Activated naive CD4-positive, alpha-beta T cell (primary cell): Measurements from ENCODE around the gene FNDC10.

ENCODE experiments used
- DNase-seq, 4 experiments: peaks; one replicate each; lab custom pipeline; 2025; lab: John Stamatoyannopoulos, UW

Gene FNDC10

GRCh38 chr1:1627829-1628753 is 28.2 kb upstream of the FNDC10 start:
- no peak for DNase-seq

GRCh38 chr1:1627261-1627828 is 27.4 kb upstream of the FNDC10 start:
- no peak for DNase-seq

- DNase-seq = no peak
Measured at GRCh38 chr1:1626207-1627141, 26.5 kb upstream of the FNDC10 start.

- no peak for DNase-seq
Measured at GRCh38 chr1:1625824-1626206, 25.9 kb upstream of the FNDC10 start.

- DNase-seq = no peak
Measured at GRCh38 chr1:1625404-1625775, 25.5 kb upstream of the FNDC10 start.

GRCh38 chr1:1624443-1625403 is 24.8 kb upstream of the FNDC10 start:
- DNase-seq = no peak

- DNase-seq = no peak
Measured at GRCh38 chr1:1623631-1624442, 23.9 kb upstream of the FNDC10 start.

- no peak for DNase-seq
Measured at GRCh38 chr1:1623181-1623630, 23.3 kb upstream of the FNDC10 start.

GRCh38 chr1:1622788-1623094 is 22.8 kb upstream of the FNDC10 start:
- no peak for DNase-seq

- DNase-seq = no peak
Measured at GRCh38 chr1:1622010-1622787, 22.3 kb upstream of the FNDC10 start.

- DNase-seq = no peak
Measured at GRCh38 chr1:1621173-1622009, 21.5 kb upstream of the FNDC10 start.

- no peak for DNase-seq
Measured at GRCh38 chr1:1620433-1621139, 20.7 kb upstream of the FNDC10 start.

- no peak for DNase-seq
Measured at GRCh38 chr1:1619917-1620361, 20.0 kb upstream of the FNDC10 start.

GRCh38 chr1:1618396-1619068 is 18.6 kb upstream of the FNDC10 start:
- no peak for DNase-seq

GRCh38 chr1:1617925-1618324 is 18.0 kb upstream of the FNDC10 start:
- no peak for DNase-seq

- DNase-seq = no peak
Measured at GRCh38 chr1:1617516-1617915, 17.6 kb upstream of the FNDC10 start.

GRCh38 chr1:1616838-1617237 is 16.9 kb upstream of the FNDC10 start:
- no peak for DNase-seq
